Activated CD8-positive, alpha-beta memory T cell treated with anti-CD3 and anti-CD28 coated beads for 36 hours (primary cell): ENCODE measurements around the gene ZNF70. TPM values are rescaled to one million over a fixed set of nuclear protein-coding genes. Genes with fewer than 3 reads are reported as not detected.

ENCODE experiments used
- CTCF ChIA-PET: fragments of 350-600 bp; sonication (Branson Sonifier 250); formaldehyde crosslinking; loops from one replicate; lab custom pipeline; 2021; ENCODE audit warnings: antibody characterized with exemption; lab: Charles Lee
- POLR2A ChIA-PET: fragments of 350-600 bp; sonication (Branson Sonifier 250); formaldehyde crosslinking; loops from one replicate; lab custom pipeline; 2021; ENCODE audit warnings: antibody characterized with exemption; lab: Charles Lee
- total RNA-seq, 2 experiments: library from RNA; stranded (reverse); gene quantifications; one replicate each; pipeline ENCODE4 v1.2.3, GENCODE V29; 2021

ZNF70 gene
- total RNA-seq, 2 experiments from 2014 or later: 3.4 to 3.5 TPM

- CTCF ChIA-PET: interaction anchor here (1.6 kb wide), 1 partner anchor 14 kb away, joined by 7 read pairs; the partner anchor contains the start of gene CHCHD10
- POLR2A ChIA-PET: no interaction called here
Observed at GRCh38 chr22:23781511-23782183, 30.7 kb upstream of the ZNF70 start.

GRCh38 chr22:23781065-23781464 lies 30.2 kb upstream of the ZNF70 start:
- POLR2A ChIA-PET: no interaction called here

GRCh38 chr22:23780146-23780748 lies 29.3 kb upstream of the ZNF70 start:
- ChIA-PET CTCF (no interaction called here), POLR2A (no interaction called here)

More at GRCh38 chr22:23781065-23781464, 30.2 kb upstream of the ZNF70 start:
- CTCF ChIA-PET: interaction anchor here (1.6 kb wide), 1 partner anchor 13 kb away, joined by 7 read pairs; the partner anchor contains the start of gene CHCHD10

- CTCF ChIA-PET: no interaction called here
Observed at GRCh38 chr22:23779731-23780130, 28.8 kb upstream of the ZNF70 start.

GRCh38 chr22:23779083-23779482 lies 28.2 kb upstream of the ZNF70 start:
- POLR2A ChIA-PET: no interaction called here
- CTCF ChIA-PET: no interaction called here

More at GRCh38 chr22:23779731-23780130, 28.8 kb upstream of the ZNF70 start:
- POLR2A ChIA-PET: no interaction called here

- CTCF ChIA-PET: interaction anchor here (1.6 kb wide), 1 partner anchor 71 kb away, joined by 7 read pairs; no protein-coding TSS in a partner anchor
- POLR2A ChIA-PET: no interaction called here
Observed at GRCh38 chr22:23778577-23778900, 27.6 kb upstream of the ZNF70 start.

- POLR2A ChIA-PET: interaction anchor here (1.0 kb wide), 1 partner anchor 12 kb away, joined by 8 read pairs; no protein-coding TSS in a partner anchor
- CTCF ChIA-PET: interaction anchor here (1.6 kb wide), 1 partner anchor 72 kb away, joined by 7 read pairs; no protein-coding TSS in a partner anchor
Observed at GRCh38 chr22:23777776-23778576, 27.1 kb upstream of the ZNF70 start.

- ChIA-PET POLR2A (no interaction called here), CTCF (interaction anchor here (2.0 kb wide), 1 partner anchor 74 kb away, joined by 5 read pairs; no protein-coding TSS in a partner anchor)
Observed at GRCh38 chr22:23775779-23776375, 25.0 kb upstream of the ZNF70 start.

GRCh38 chr22:23774922-23775436 lies 24.1 kb upstream of the ZNF70 start:
- ChIA-PET CTCF (interaction anchor here (0.9 to 2.0 kb wide), 2 partner anchors 11 to 74 kb away, joined by 4 to 5 read pairs; partner anchors contain the start of gene SMARCB1), POLR2A (no interaction called here)

GRCh38 chr22:23774114-23774921 lies 23.4 kb upstream of the ZNF70 start:
- POLR2A ChIA-PET: no interaction called here

GRCh38 chr22:23773483-23774113 lies 22.7 kb upstream of the ZNF70 start:
- ChIA-PET POLR2A (no interaction called here), CTCF (no interaction called here)

More at GRCh38 chr22:23774114-23774921, 23.4 kb upstream of the ZNF70 start:
- CTCF ChIA-PET: interaction anchor here (0.9 to 2.0 kb wide), 2 partner anchors 12 to 75 kb away, joined by 4 to 5 read pairs; partner anchors contain the start of gene SMARCB1

GRCh38 chr22:23772649-23773473 lies 21.9 kb upstream of the ZNF70 start, which contains the start of gene MMP11:
Gene MMP11, plus strand, starts transcription at chr22:23772849. Its CDS starts 22 bp downstream, at chr22:23772871.
- POLR2A ChIA-PET: interaction anchor here (1.3 kb wide), 1 partner anchor 85 kb away, joined by 3 read pairs; the partner anchor contains the start of gene SLC2A11
- CTCF ChIA-PET: interaction anchor here (1.3 kb wide), 1 partner anchor 14 kb away, joined by 3 read pairs; the partner anchor contains the start of gene SMARCB1

GRCh38 chr22:23772315-23772648 lies 21.4 kb upstream of the ZNF70 start:
- POLR2A ChIA-PET: interaction anchor here (1.3 kb wide), 1 partner anchor 85 kb away, joined by 3 read pairs; the partner anchor contains the start of gene SLC2A11
- CTCF ChIA-PET: interaction anchor here (1.3 kb wide), 2 partner anchors 12 to 15 kb away, joined by 3 read pairs; partner anchors contain the start of gene SMARCB1

- POLR2A ChIA-PET: no interaction called here
Observed at GRCh38 chr22:23769321-23769965, 18.5 kb upstream of the ZNF70 start.

GRCh38 chr22:23767673-23768548 lies 17.0 kb upstream of the ZNF70 start, which contains the start of gene CHCHD10:
Gene CHCHD10, minus strand, starts transcription at chr22:23767972. Its CDS starts 98 bp downstream, at chr22:23767874.
- ChIA-PET CTCF (interaction anchor here (0.6 to 3.5 kb wide), 4 partner anchors 11 to 186 kb away, joined by 4 to 21 read pairs (median 6); no protein-coding TSS in a partner anchor), POLR2A (interaction anchor here (0.5 to 2.1 kb wide), 7 partner anchors 18 to 126 kb away, joined by 3 to 11 read pairs (median 3); partner anchors contain the start of genes DERL3, MIF and SLC2A11)

More at GRCh38 chr22:23769321-23769965, 18.5 kb upstream of the ZNF70 start:
- CTCF ChIA-PET: interaction anchor here (0.7 to 3.5 kb wide), 2 partner anchors 62 to 80 kb away, joined by 3 to 21 read pairs; no protein-coding TSS in a partner anchor
